ENCODE data around the gene DYRK1A. TPM values are rescaled to one million over a fixed set of nuclear protein-coding genes. Genes with fewer than 3 reads are reported as not detected.
A peak's percentile ranks its signal among the peaks of the same experiment; 100 is the strongest.

DYRK1A gene
- polyA plus RNA-seq, 1 donor: 58.9 TPM

- no peak for DNase-seq
Observed at GRCh38 chr21:37450445-37450941, 83.9 kb downstream of the DYRK1A start.

GRCh38 chr21:37451446-37451845, 84.9 kb downstream of the DYRK1A start:
- no peak for DNase-seq

GRCh38 chr21:37452227-37452626, 85.7 kb downstream of the DYRK1A start:
- DNase-seq: peak; percentile 46

- DNase-seq: no peak
Observed at GRCh38 chr21:37453350-37453749, 86.8 kb downstream of the DYRK1A start.

- no peak for DNase-seq
Observed at GRCh38 chr21:37454869-37455503, 88.4 kb downstream of the DYRK1A start.

GRCh38 chr21:37455504-37455911, 88.9 kb downstream of the DYRK1A start:
- DNase-seq: no peak

GRCh38 chr21:37458669-37459276, 92.2 kb downstream of the DYRK1A start:
- DNase-seq: no peak

- no peak for DNase-seq
Observed at GRCh38 chr21:37459575-37459974, 93.0 kb downstream of the DYRK1A start.

- no peak for DNase-seq
Observed at GRCh38 chr21:37460196-37460595, 93.6 kb downstream of the DYRK1A start.

GRCh38 chr21:37461479-37461878, 94.9 kb downstream of the DYRK1A start:
- no peak for DNase-seq

- no peak for DNase-seq
Observed at GRCh38 chr21:37462087-37462861, 95.7 kb downstream of the DYRK1A start.

GRCh38 chr21:37463083-37463801, 96.7 kb downstream of the DYRK1A start:
- no peak for DNase-seq

GRCh38 chr21:37467082-37467481, 100.5 kb downstream of the DYRK1A start:
- no peak for DNase-seq

GRCh38 chr21:37468909-37469308, 102.3 kb downstream of the DYRK1A start:
- no peak for DNase-seq

- no peak for DNase-seq
Observed at GRCh38 chr21:37469441-37469840, 102.9 kb downstream of the DYRK1A start.

- DNase-seq: no peak
Observed at GRCh38 chr21:37472581-37472980, 106.0 kb downstream of the DYRK1A start.

GRCh38 chr21:37473491-37473890, 106.9 kb downstream of the DYRK1A start:
- no peak for DNase-seq

- DNase-seq: no peak
Observed at GRCh38 chr21:37474342-37474741, 107.8 kb downstream of the DYRK1A start.

GRCh38 chr21:37475186-37475868, 108.8 kb downstream of the DYRK1A start:
- DNase-seq: no peak

GRCh38 chr21:37478794-37479193, 112.2 kb downstream of the DYRK1A start:
- DNase-seq: no peak

- DNase-seq: no peak
Observed at GRCh38 chr21:37483776-37484175, 117.2 kb downstream of the DYRK1A start.

Data from hindlimb muscle (tissue), 1 donor.